Panc1 (cell line): ENCODE measurements around the gene ZNF185. TPM values are rescaled to one million over a fixed set of nuclear protein-coding genes. Genes with fewer than 3 reads are reported as not detected.

Experiments
- ATAC-seq: fragments of 200-7000 bp; cut with Tn5 transposase; 2 replicates; pipeline ENCODE4 v1.9.1; 2020; ENCODE audit warnings: mild to moderate bottlenecking, moderate library complexity
- BruUV-seq: library from RNA; stranded (reverse); fragments of 400-500 nt; replicated peaks from 2 replicates; lab custom pipeline; 2021; lab: Mats Ljungman, UMichigan
- CTCF ChIA-PET: fragments of 300-600 bp; sonication (Branson Sonifier 250); formaldehyde crosslinking; loops from one replicate; lab custom pipeline; 2022; ENCODE audit warnings: antibody characterized with exemption; lab: Charles Lee
- POLR2A ChIA-PET: fragments of 300-600 bp; sonication (Branson Sonifier 250); formaldehyde crosslinking; loops from one replicate; lab custom pipeline; 2022; ENCODE audit warnings: antibody characterized with exemption; lab: Charles Lee
- DNase-seq: peaks from one replicate; pipeline ENCODE4 v3.0.0-alpha.2; 2010; ENCODE audit warnings: low read depth, low spot score
- H3K27ac ChIP-seq: 2 replicates; pipeline ENCODE4 v1.5.1; 2011; ENCODE audit warnings: mild to moderate bottlenecking, low read length, inconsistent platforms
- H3K27me3 ChIP-seq: fragments of 200-500 bp; sonication (Bioruptor generic); 2 replicates; pipeline ENCODE4 v1.6.0; 2014; ENCODE audit warnings: low read length, inconsistent platforms; ENCODE audit not compliant: control insufficient read depth, insufficient read depth
- H3K36me3 ChIP-seq: fragments of 200-500 bp; sonication (Bioruptor generic); 2 replicates; pipeline ENCODE4 v1.5.1; 2014; ENCODE audit warnings: inconsistent platforms, mild to moderate bottlenecking, low read length, moderate library complexity; ENCODE audit not compliant: control insufficient read depth, insufficient read depth
- H3K4me1 ChIP-seq: 2 replicates; pipeline ENCODE4 v1.5.1; 2011; ENCODE audit warnings: inconsistent platforms, mild to moderate bottlenecking, low read length, moderate library complexity; ENCODE audit not compliant: control insufficient read depth, insufficient read depth
- H3K4me3 ChIP-seq, 2 experiments: 2 replicates each; pipeline ENCODE4 v1.5.1; 2011 to 2012; ENCODE audit warnings: low read depth in 2 of 2, low read length in 2 of 2, mild to moderate bottlenecking in 2 of 2, inconsistent platforms in 1 of 2, moderate library complexity in 1 of 2
- H3K9me3 ChIP-seq: fragments of 200-500 bp; sonication (Bioruptor generic); 2 replicates; pipeline ENCODE4 v1.5.1; 2014; ENCODE audit warnings: low read depth, mild to moderate bottlenecking, inconsistent platforms, low read length, moderate library complexity; ENCODE audit not compliant: control insufficient read depth, insufficient read depth
- CTCF ChIP-seq: fragments of 450-650 bp; IDR thresholded peaks from 2 replicates; pipeline ENCODE4 v1.5.1; 2017; ENCODE audit warnings: mild to moderate bottlenecking
- POLR2AphosphoS5 ChIP-seq: IDR thresholded peaks from 2 replicates; pipeline ENCODE4 v1.6.1; 2012; ENCODE audit warnings: mild to moderate bottlenecking, low read depth, low read length, moderate library complexity
- REST ChIP-seq, 2 experiments: IDR thresholded peaks; 2 replicates each; pipeline ENCODE4 v1.6.1; 2011 to 2012; ENCODE audit warnings: low read depth in 2 of 2, control low read depth in 1 of 2, low read length in 1 of 2, mild to moderate bottlenecking in 1 of 2, moderate library complexity in 1 of 2; ENCODE audit not compliant: insufficient read depth in 1 of 2
- SIN3A ChIP-seq: IDR thresholded peaks from 2 replicates; pipeline ENCODE4 v1.6.1; 2012; ENCODE audit warnings: low read depth, mild to moderate bottlenecking, low read length, moderate library complexity, borderline replicate concordance; ENCODE audit not compliant: insufficient read depth
- TCF7L2 ChIP-seq: IDR thresholded peaks from 2 replicates; pipeline ENCODE4 v1.6.1; 2011; ENCODE audit warnings: mild to moderate bottlenecking, low read depth, low read length, inconsistent platforms
- in situ Hi-C: cut with HindIII; loops from 2 replicates; pipeline ENCODE4 v1.10.0; 2016; ENCODE audit warnings: low sequenced_read_pairs, low pct_unique_long_range_greater_than_20kb
- intact Hi-C: fragments of 100-400 bp; cut with micrococcal nuclease; formaldehyde crosslinking; loops from one replicate; pipeline ENCODE4 v1.10.0; 2022; ENCODE audit not compliant: unreplicated experiment
- total RNA-seq: library from RNA; stranded (reverse); gene quantifications from one replicate; pipeline ENCODE4 v1.2.1, GENCODE V29; 2021; ENCODE audit not compliant: unreplicated experiment

The ZNF185 gene
- total RNA-seq, 1 experiment from 2014 or later, result 5.4 TPM

- peaks cover 6% of the 10 kb centered on the region; the same call in 1 of the 2 replicates for H3K36me3 ChIP-seq
- no peaks in the 10 kb centered on the region for H3K4me1 ChIP-seq
- intact Hi-C loops, result no loop called here
- in situ Hi-C loops, result no loop called here
- no peak overlapping the region for H3K27ac ChIP-seq
- no peak for ATAC-seq
- H3K27me3 ChIP-seq, result no peaks in the 10 kb centered on the region
- H3K9me3 ChIP-seq, result no peaks in the 10 kb centered on the region
- H3K4me3 ChIP-seq, result no peak overlapping the region
- ChIA-PET POLR2A (no interaction called here), CTCF (no interaction called here)
- DNase-seq, result no peak
- no TSS peak for BruUV-seq
- no peak for TF ChIP-seq CTCF
- TF ChIP-seq POLR2AphosphoS5, result no peak
- no peak for TF ChIP-seq SIN3A
- TF ChIP-seq TCF7L2, result no peak
- no peak for TF ChIP-seq REST (IDR thresholded peaks at IDR 0.05; ENCODE audit: insufficient read depth in 1 of 2, low read depth in 2 of 2, low read length in 1 of 2)
Observed at GRCh38 chrX:152861826-152862225, 36.0 kb upstream of the ZNF185 start.

- TF ChIP-seq POLR2AphosphoS5, result no peak
- no peak for TF ChIP-seq TCF7L2
- TF ChIP-seq REST (IDR thresholded peaks at IDR 0.05; ENCODE audit: insufficient read depth in 1 of 2, low read depth in 2 of 2, low read length in 1 of 2), result no peak
- no peak for TF ChIP-seq SIN3A
- TF ChIP-seq CTCF, result no peak
Observed at GRCh38 chrX:152865232-152865920, 32.5 kb upstream of the ZNF185 start.

More at GRCh38 chrX:152865232-152865920, 32.5 kb upstream of the ZNF185 start:
- intact Hi-C loops (no loop called here), in situ Hi-C loops (no loop called here)
- no TSS peak for BruUV-seq
- no peak overlapping the region for H3K27ac ChIP-seq
- no peaks in the 10 kb centered on the region for H3K4me1 ChIP-seq
- CTCF ChIA-PET, result no interaction called here
- H3K4me3 ChIP-seq, result no peak overlapping the region
- H3K27me3 ChIP-seq, result no peaks in the 10 kb centered on the region
- no peaks in the 10 kb centered on the region; the same call in 1 of the 2 replicates for H3K36me3 ChIP-seq
- DNase-seq (no peak), ATAC-seq (no peak)
- POLR2A ChIA-PET, result no interaction called here
- no peaks in the 10 kb centered on the region for H3K9me3 ChIP-seq
